ENCODE results near the gene SULF2.

Gene SULF2

DNA sequence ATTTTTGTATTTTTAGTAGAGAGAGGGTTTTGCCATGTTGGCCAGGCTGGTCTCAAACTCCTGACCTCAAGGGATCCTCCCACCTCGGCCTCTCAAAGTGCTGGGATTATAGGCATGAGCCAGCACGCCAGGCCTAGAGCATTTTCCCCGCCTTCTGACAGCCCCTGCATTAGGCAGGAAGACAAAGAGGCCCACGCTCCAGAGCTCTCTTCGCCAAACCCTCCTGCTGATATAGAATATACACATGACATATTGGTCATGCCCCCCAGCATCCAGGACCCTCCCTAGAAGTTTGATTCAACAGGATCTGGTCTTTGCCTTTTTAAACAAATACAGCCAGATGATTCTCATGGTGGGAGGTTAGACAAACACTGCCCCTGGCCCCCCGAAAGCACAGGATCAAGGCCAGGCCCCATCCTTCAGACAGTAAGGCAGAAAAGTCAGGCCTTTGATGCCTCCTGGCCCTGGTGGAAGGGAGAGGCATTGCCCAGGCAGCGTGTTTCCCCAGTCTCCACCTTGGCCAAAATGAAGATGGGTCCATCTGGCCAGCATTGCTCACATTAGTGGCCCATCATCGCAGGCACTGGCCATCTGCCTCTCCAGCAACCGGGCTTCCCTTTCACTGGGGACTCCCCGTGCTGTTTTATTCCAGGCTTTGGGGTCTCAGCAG, 4.4 kb downstream of the SULF2 start:
- no peaks in the 10 kb centered on the region for H3K27me3 ChIP-seq
- peaks cover 10% of the 10 kb centered on the region for H3K4me1 ChIP-seq
- peak; percentile 19; the same call in 1 of the 2 replicates for TF ChIP-seq CTCF (IDR thresholded peaks at IDR 0.05; ENCODE audit: low read depth, low read length)
- H3K4me3 ChIP-seq (ENCODE audit: low read depth, low read length): no peak overlapping the region
- no peaks in the 10 kb centered on the region; the same call in 1 of the 2 replicates for H3K36me3 ChIP-seq
- H3K9me3 ChIP-seq: no peaks in the 10 kb centered on the region
- DNase-seq: no peak

DNA sequence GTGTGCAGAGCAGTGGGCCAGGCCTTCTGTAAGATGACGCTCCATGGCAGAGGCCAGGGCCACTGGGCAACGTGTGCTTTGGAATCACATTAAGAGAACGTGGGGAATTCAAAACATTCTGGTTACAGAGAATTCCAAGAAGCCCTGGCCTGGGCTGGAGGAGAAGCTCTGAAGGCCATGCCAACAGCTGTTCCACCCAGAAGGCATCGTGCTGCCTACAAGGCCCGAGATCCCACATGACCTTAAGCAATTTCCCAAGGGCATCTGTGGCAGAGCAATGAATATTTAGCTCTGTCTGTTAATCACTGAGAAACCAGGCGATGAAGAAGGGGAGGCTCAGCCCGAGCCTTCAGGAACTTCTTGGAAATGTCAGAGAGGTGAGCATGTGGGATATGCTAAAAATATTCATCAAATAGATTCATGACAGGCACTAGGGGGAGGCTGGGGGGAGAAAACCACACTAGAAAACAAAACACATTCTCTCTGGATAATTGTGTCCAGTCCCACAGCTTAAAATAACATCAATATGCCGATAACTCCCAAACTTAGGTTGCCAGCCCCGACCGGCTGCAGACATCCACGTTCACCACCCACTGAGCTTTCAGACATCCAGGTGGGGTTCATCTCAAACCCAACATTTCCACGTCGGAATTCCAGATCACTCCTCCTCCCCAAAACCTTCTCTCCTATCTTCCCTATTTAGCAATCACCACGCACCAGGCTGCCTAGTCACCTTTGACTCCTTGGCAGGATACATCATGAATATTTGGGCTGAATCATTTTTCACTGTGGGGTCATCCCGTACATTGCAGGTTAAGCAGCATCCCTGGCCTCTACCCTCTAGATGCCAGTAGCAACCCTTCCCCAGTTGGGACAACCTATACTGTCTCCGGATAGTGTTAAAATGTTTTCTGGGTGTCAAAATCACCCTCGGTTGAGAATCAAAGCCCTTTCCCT, 6.6 kb downstream of the SULF2 start:
- no peaks in the 10 kb centered on the region for H3K9me3 ChIP-seq
- TF ChIP-seq CTCF (IDR thresholded peaks at IDR 0.05; ENCODE audit: low read depth, low read length): no peak
- H3K27me3 ChIP-seq: no peaks in the 10 kb centered on the region
- DNase-seq: no peak
- no peak overlapping the region for H3K4me3 ChIP-seq (ENCODE audit: low read depth, low read length)
- H3K36me3 ChIP-seq: no peaks in the 10 kb centered on the region; the same call in 1 of the 2 replicates
- H3K4me1 ChIP-seq: peaks cover 5% of the 10 kb centered on the region

DNA sequence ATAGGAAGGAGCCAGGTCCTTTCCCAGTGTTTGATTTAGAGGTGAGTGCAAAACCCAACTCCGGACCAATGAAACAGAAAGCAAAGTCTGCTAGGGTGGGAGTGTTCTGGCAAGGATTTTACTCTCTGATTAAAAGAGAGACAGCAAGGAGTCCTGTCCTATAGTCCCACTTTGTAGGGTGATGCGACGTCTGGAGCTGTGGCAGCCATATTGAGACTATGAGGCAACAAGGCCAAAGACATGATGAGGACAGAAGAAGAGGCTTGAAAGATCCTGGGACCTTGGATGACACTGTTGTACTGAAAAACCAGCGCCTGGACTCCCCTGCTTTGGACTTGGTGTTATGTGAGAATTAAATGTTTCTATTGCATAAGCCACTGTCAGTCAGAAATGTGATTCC, 8.1 kb downstream of the SULF2 start:
- no peak for TF ChIP-seq CTCF (IDR thresholded peaks at IDR 0.05; ENCODE audit: low read depth, low read length)
- H3K4me1 ChIP-seq: no peaks in the 10 kb centered on the region
- no peak for DNase-seq
- no peaks in the 10 kb centered on the region; the same call in 1 of the 2 replicates for H3K36me3 ChIP-seq
- no peaks in the 10 kb centered on the region for H3K9me3 ChIP-seq
- H3K27me3 ChIP-seq: no peaks in the 10 kb centered on the region
- no peak overlapping the region for H3K4me3 ChIP-seq (ENCODE audit: low read depth, low read length)

DNA sequence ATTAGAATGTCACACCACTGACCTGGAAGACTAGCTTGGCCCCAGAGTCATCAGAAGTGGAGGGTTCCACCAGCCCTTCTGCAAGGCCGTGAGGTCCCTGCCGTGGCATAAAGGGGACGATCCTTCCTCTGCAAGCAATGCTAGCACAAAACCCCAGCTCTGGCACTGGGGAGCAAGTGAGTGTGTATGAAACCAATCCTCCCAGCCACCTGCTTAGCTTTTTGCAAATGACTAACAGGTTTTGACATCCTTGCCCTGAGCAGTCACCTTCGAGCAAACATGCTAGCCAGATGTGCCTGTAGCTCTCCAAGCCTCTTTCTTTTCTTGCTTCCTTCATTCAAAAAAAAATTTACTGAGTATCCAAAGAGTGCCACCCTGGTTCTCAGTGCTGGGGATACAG, 8.6 kb downstream of the SULF2 start:
- Histone ChIP-seq H3K9me3 (no peaks in the 10 kb centered on the region), H3K36me3 (no peaks in the 10 kb centered on the region; the same call in 1 of the 2 replicates), H3K4me3 (ENCODE audit: low read depth, low read length) (no peak overlapping the region), H3K27me3 (no peaks in the 10 kb centered on the region), H3K4me1 (no peaks in the 10 kb centered on the region)
- no peak for DNase-seq
- no peak for TF ChIP-seq CTCF (IDR thresholded peaks at IDR 0.05; ENCODE audit: low read depth, low read length)

DNA sequence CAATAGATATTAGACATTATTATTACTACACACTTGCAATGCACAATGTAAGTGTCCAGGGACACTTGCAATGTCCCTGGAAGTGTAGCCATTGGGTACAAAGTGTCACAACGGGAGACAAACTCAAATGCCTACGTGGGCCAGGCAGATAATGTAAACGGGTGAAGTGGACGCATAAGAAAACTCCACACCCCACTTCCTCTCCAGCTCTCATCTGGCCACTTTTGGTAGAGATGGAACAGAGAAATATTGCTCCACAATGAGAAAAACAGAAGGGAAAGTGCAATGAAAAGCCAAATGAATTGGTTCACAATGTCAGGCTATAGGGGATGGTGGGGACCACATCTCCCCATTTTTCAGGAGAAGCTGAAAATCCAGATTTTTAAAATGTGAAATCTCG, 9.4 kb downstream of the SULF2 start:
- no peak for DNase-seq
- TF ChIP-seq CTCF (IDR thresholded peaks at IDR 0.05; ENCODE audit: low read depth, low read length): no peak
- Histone ChIP-seq H3K27me3 (no peaks in the 10 kb centered on the region), H3K4me1 (no peaks in the 10 kb centered on the region), H3K36me3 (peaks cover 2% of the 10 kb centered on the region; the same call in 1 of the 2 replicates), H3K9me3 (no peaks in the 10 kb centered on the region), H3K4me3 (ENCODE audit: low read depth, low read length) (no peak overlapping the region)

Data from BE2C (cell line).